Measurements from ENCODE around the gene FAM118B. TPM values are rescaled to one million over a fixed set of nuclear protein-coding genes. Genes with fewer than 3 reads are reported as not detected.

The FAM118B gene
- polyA plus RNA-seq, 1 experiment = 36.7 TPM

GRCh38 chr11:126190792-126191191 lies 20.8 kb upstream of the FAM118B start:
- Histone ChIP-seq H3K27ac (ENCODE audit: low read depth, low read length) (no peak overlapping the region), H3K27me3 (ENCODE audit: control insufficient read depth, insufficient read depth, low read length) (no peaks in the 10 kb centered on the region), H3K4me3 (ENCODE audit: low read depth, low read length) (no peak overlapping the region), H3K9me3 (ENCODE audit: control insufficient read depth, insufficient read depth, low read length) (no peaks in the 10 kb centered on the region; the same call in 1 of the 2 replicates)
- ChIA-PET CTCF (interaction anchor here (7.7 kb wide), 1 partner anchor 267 kb away, joined by 166 read pairs; no protein-coding TSS in a partner anchor), POLR2A (no interaction called here)
- TF ChIP-seq, protein P1, sequence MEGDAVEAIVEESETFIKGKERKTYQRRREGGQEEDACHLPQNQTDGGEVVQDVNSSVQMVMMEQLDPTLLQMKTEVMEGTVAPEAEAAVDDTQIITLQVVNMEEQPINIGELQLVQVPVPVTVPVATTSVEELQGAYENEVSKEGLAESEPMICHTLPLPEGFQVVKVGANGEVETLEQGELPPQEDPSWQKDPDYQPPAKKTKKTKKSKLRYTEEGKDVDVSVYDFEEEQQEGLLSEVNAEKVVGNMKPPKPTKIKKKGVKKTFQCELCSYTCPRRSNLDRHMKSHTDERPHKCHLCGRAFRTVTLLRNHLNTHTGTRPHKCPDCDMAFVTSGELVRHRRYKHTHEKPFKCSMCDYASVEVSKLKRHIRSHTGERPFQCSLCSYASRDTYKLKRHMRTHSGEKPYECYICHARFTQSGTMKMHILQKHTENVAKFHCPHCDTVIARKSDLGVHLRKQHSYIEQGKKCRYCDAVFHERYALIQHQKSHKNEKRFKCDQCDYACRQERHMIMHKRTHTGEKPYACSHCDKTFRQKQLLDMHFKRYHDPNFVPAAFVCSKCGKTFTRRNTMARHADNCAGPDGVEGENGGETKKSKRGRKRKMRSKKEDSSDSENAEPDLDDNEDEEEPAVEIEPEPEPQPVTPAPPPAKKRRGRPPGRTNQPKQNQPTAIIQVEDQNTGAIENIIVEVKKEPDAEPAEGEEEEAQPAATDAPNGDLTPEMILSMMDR (IDR thresholded peaks at IDR 0.05; ENCODE audit: low read depth, low read length) = no peak
- no peak for DNase-seq (ENCODE audit: low read depth, low spot score)

DNA sequence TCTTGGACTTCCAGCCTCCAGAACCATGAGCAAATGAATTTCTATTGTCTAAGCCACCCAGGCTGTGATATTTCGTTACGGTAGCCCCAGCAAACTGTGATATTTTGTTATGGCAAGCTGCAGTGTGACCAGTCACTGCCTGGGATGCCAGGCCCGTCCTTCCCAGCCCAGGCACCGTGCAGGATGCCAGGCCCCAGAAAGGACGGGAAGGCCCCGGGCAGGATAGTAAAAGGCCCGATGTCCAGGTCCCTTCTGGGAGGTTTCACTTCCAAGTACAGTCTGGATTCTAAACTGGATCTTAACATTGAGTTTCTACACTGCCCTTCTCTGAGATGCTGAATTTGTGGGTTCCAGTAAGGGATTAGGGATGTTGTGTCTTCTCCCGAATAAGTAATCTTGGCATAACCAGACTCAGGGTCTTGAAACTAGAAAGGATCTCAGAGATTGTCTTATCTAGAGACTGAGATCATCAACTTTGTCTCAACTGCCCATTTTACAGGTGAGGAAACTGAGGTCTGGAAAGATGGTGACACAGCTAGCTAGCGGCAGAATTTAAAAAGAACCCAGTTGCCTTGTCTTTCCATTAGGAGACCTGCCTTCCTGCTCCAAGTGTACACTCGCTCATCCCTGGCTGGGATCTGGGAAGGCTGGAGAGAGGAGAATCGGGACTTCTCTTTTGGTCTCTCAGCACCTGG lies 20.1 kb upstream of the FAM118B start:
- Histone ChIP-seq H3K27ac (ENCODE audit: low read depth, low read length) (no peak overlapping the region), H3K27me3 (ENCODE audit: control insufficient read depth, insufficient read depth, low read length) (no peaks in the 10 kb centered on the region), H3K4me3 (ENCODE audit: low read depth, low read length) (no peak overlapping the region), H3K9me3 (ENCODE audit: control insufficient read depth, insufficient read depth, low read length) (no peaks in the 10 kb centered on the region; the same call in 1 of the 2 replicates)
- CTCF ChIA-PET = interaction anchor here (2.9 to 7.7 kb wide), 2 partner anchors 249 to 268 kb away, joined by 42 to 166 read pairs; no protein-coding TSS in a partner anchor
- TF ChIP-seq, protein P1 (IDR thresholded peaks at IDR 0.05; ENCODE audit: low read depth, low read length) = no peak
- POLR2A ChIA-PET = no interaction called here
- no peak for DNase-seq (ENCODE audit: low read depth, low spot score)

- no peak overlapping the region for H3K4me3 ChIP-seq (ENCODE audit: low read depth, low read length)
- DNase-seq (ENCODE audit: low read depth, low spot score) = no peak
- ChIA-PET CTCF (interaction anchor here (2.9 to 7.7 kb wide), 2 partner anchors 250 to 269 kb away, joined by 42 to 166 read pairs; no protein-coding TSS in a partner anchor), POLR2A (no interaction called here)
- no peaks in the 10 kb centered on the region for H3K27me3 ChIP-seq (ENCODE audit: control insufficient read depth, insufficient read depth, low read length)
- H3K27ac ChIP-seq (ENCODE audit: low read depth, low read length) = no peak overlapping the region
- TF ChIP-seq, protein P1 (IDR thresholded peaks at IDR 0.05; ENCODE audit: low read depth, low read length) = no peak
- H3K9me3 ChIP-seq (ENCODE audit: control insufficient read depth, insufficient read depth, low read length) = no peaks in the 10 kb centered on the region; the same call in none of the 2 replicates
Measured at GRCh38 chr11:126192361-126192760, 19.2 kb upstream of the FAM118B start.

- ChIA-PET CTCF (interaction anchor here (0.6 to 7.7 kb wide), 24 partner anchors 9 to 318 kb away, joined by 3 to 166 read pairs (median 4); no protein-coding TSS in a partner anchor), POLR2A (no interaction called here)
- Histone ChIP-seq H3K27me3 (ENCODE audit: control insufficient read depth, insufficient read depth, low read length) (no peaks in the 10 kb centered on the region), H3K4me3 (ENCODE audit: low read depth, low read length) (no peak overlapping the region), H3K27ac (ENCODE audit: low read depth, low read length) (no peak overlapping the region), H3K9me3 (ENCODE audit: control insufficient read depth, insufficient read depth, low read length) (peaks cover 4% of the 10 kb centered on the region)
- no peak for DNase-seq (ENCODE audit: low read depth, low spot score)
- TF ChIP-seq, protein P1 (IDR thresholded peaks at IDR 0.05; ENCODE audit: low read depth, low read length) = no peak
Measured at GRCh38 chr11:126193038-126193478, 18.5 kb upstream of the FAM118B start.

DNA sequence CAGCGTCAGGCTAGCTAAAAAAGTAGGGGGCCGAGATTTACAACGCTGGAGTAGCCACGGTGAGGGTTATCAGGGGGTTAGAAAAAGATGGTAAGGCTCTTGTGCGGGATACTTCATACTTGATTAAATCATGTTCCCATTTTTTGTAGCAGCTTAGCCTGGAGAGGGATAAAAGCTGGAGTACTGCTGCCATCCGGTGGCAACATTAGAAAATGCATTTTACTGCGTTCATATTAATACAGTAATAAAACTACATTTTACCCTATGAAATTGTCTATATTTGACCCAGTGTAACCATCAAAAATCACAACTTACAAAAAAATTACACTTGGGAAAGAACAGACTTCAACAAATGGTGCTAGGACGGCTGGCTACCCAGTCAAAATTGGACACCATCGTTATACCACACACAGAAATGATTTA lies 17.4 kb upstream of the FAM118B start:
- H3K9me3 ChIP-seq (ENCODE audit: control insufficient read depth, insufficient read depth, low read length) = peaks cover 4% of the 10 kb centered on the region
- DNase-seq (ENCODE audit: low read depth, low spot score) = no peak
- TF ChIP-seq, protein P1 (IDR thresholded peaks at IDR 0.05; ENCODE audit: low read depth, low read length) = peak; percentile 70
- no peaks in the 10 kb centered on the region for H3K27me3 ChIP-seq (ENCODE audit: control insufficient read depth, insufficient read depth, low read length)
- H3K4me3 ChIP-seq (ENCODE audit: low read depth, low read length) = no peak overlapping the region
- ChIA-PET CTCF (interaction anchor here (0.6 to 7.7 kb wide), 33 partner anchors 10 to 1233 kb away, joined by 3 to 166 read pairs (median 4); partner anchors contain the start of gene PUS3), POLR2A (no interaction called here)
- H3K27ac ChIP-seq (ENCODE audit: low read depth, low read length) = no peak overlapping the region

All from AG04450 (cell line).